A673 (cell line): ENCODE measurements around the gene RRP1B.

Experiments used
- EZH2 ChIP-seq: fragments of 200-600 bp; sonication (generic); IDR thresholded peaks from 2 replicates; pipeline ENCODE4 v1.6.1; 2017; ENCODE audit warnings: borderline replicate concordance, low read depth, mild to moderate bottlenecking, mixed read lengths, antibody characterized with exemption, low read length; ENCODE audit not compliant: poor library complexity, severe bottlenecking
- TF ChIP-seq, protein P1 (sequence below): fragments of 300-800, 200-600 bp; sonication (generic); conservative IDR thresholded peaks from 2 replicates; pipeline ENCODE4 v1.5.1; 2017; ENCODE audit warnings: low read depth, mild to moderate bottlenecking, antibody characterized with exemption, low read length, moderate library complexity, mixed read lengths

DNA sequence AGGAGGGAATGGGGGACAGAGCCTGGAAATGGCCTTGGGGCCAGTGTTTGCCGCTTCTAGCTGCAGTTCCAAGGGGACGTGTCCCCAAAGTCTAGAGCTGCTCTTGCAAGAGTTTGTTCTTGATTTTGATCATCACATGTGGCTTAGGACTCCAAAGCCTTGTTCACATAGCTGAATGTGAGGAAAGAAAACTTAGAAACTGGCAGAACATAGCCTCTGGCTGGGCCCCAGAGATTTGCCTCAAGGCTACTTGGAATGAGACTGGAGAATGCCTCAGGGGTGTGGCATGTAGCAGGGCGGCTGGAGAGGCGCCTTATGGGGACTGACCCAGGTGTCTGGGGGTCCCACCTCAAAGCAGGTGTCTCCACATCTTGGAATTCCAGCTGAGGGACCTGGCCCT lies 61.8 kb downstream of the RRP1B start:
- TF ChIP-seq, protein P1, sequence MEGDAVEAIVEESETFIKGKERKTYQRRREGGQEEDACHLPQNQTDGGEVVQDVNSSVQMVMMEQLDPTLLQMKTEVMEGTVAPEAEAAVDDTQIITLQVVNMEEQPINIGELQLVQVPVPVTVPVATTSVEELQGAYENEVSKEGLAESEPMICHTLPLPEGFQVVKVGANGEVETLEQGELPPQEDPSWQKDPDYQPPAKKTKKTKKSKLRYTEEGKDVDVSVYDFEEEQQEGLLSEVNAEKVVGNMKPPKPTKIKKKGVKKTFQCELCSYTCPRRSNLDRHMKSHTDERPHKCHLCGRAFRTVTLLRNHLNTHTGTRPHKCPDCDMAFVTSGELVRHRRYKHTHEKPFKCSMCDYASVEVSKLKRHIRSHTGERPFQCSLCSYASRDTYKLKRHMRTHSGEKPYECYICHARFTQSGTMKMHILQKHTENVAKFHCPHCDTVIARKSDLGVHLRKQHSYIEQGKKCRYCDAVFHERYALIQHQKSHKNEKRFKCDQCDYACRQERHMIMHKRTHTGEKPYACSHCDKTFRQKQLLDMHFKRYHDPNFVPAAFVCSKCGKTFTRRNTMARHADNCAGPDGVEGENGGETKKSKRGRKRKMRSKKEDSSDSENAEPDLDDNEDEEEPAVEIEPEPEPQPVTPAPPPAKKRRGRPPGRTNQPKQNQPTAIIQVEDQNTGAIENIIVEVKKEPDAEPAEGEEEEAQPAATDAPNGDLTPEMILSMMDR = no peak
- TF ChIP-seq EZH2 = no peak
